ENCODE data around the gene GABRE.

GABRE gene

GRCh38 chrX:151988706-151989299, 14.3 kb upstream of the GABRE start:
- DNase-seq (ENCODE audit: extremely low read depth, low read depth), result no peak
- TF ChIP-seq CTCF (IDR thresholded peaks at IDR 0.05; ENCODE audit: low read depth, low read length), result no peak

GRCh38 chrX:151987108-151987507, 12.6 kb upstream of the GABRE start:
- no peak for DNase-seq (ENCODE audit: extremely low read depth, low read depth)
- TF ChIP-seq CTCF (IDR thresholded peaks at IDR 0.05; ENCODE audit: low read depth, low read length), result no peak

- no peak for TF ChIP-seq CTCF (IDR thresholded peaks at IDR 0.05; ENCODE audit: low read depth, low read length)
- no peak for DNase-seq (ENCODE audit: extremely low read depth, low read depth)
These were observed 11.5 kb upstream of the GABRE start for GRCh38 chrX:151985955-151986354.

DNA sequence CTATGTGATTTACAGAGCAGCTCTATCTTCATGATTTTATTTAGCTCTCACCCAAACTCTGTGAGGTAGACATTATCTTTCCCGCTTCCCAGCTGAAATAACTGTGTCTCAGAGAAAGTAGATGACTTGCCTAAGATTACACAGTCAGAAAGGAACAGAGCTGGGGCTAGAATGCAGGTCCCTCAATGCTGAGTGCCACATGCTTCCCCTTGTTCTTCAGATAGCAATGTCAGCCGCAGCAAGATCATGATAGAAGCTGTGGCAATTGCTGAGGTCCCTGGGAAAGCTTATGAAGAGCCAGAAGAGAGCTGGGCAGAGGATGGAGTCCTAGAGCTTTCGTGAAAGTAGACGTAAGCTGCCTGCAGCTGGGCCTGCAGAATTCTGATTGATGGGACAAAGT, 11.1 kb upstream of the GABRE start:
- no peak for TF ChIP-seq CTCF (IDR thresholded peaks at IDR 0.05; ENCODE audit: low read depth, low read length)
- DNase-seq (ENCODE audit: extremely low read depth, low read depth), result no peak

DNA sequence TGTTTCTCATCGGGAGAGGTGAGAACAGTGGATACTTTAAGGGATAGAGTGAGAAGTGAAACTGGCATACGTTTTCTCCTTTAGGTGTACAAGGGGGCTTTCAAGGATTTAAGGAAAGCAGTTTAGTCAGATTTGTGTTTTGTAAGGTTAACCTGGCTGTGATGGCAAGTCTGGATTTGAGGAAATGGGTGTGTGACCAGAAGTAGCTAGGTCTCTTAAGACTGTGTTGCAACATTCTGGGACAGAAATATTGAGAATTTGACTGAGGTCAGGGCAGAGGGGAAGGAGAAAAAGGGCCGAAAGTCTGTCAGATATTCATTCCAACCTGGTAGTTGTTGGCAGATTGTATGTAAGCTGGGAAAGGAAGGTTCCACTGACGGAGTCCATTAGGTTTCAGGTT, 10.4 kb upstream of the GABRE start:
- DNase-seq (ENCODE audit: extremely low read depth, low read depth), result no peak
- TF ChIP-seq CTCF (IDR thresholded peaks at IDR 0.05; ENCODE audit: low read depth, low read length), result no peak

DNA sequence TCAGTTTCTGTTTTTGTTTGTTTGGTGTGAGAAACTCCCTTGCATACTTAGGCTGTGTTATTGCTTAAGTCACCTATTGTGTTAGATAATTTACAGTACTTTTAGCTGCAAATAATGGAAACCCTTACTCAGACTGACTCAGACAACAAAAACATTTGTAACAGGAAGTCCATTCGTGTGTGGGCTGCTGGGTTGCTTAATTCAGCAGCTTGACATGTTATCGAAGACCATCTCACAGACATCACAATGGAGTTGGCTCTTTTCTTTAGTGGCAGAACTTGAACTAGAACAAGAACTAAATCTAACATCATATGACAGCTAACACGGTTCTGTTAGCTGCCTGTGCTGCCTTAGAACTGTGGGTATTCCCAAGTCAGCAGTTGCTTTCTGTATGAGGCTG, 9.9 kb upstream of the GABRE start:
- DNase-seq (ENCODE audit: extremely low read depth, low read depth), result no peak
- TF ChIP-seq CTCF (IDR thresholded peaks at IDR 0.05; ENCODE audit: low read depth, low read length), result no peak

GRCh38 chrX:151983186-151983585, 8.7 kb upstream of the GABRE start:
- TF ChIP-seq CTCF (IDR thresholded peaks at IDR 0.05; ENCODE audit: low read depth, low read length), result no peak
- no peak for DNase-seq (ENCODE audit: extremely low read depth, low read depth)
